GM19452 (cell line): ENCODE data around the gene CCL4.

ENCODE experiments used
- ATAC-seq: cut with Tn5 transposase; IDR thresholded peaks from one replicate; pipeline ENCODE4 v1.9.1; 2021; ENCODE audit not compliant: unreplicated experiment

Gene CCL4

GRCh38 chr17:36142235-36142634 is 38.6 kb downstream of the CCL4 start:
- no peak for ATAC-seq

GRCh38 chr17:36142806-36143205 is 39.2 kb downstream of the CCL4 start:
- ATAC-seq, result no peak

GRCh38 chr17:36144014-36144413 is 40.4 kb downstream of the CCL4 start:
- no peak for ATAC-seq

GRCh38 chr17:36144981-36145729 is 41.5 kb downstream of the CCL4 start:
- ATAC-seq, result no peak

GRCh38 chr17:36147601-36148000 is 44.0 kb downstream of the CCL4 start:
- ATAC-seq, result no peak

GRCh38 chr17:36148559-36149295 is 45.1 kb downstream of the CCL4 start:
- ATAC-seq, result no peak

GRCh38 chr17:36149296-36149820 is 45.7 kb downstream of the CCL4 start:
- no peak for ATAC-seq

GRCh38 chr17:36151891-36152638 is 48.4 kb downstream of the CCL4 start:
- ATAC-seq, result no peak

GRCh38 chr17:36152639-36153120 is 49.1 kb downstream of the CCL4 start:
- ATAC-seq, result no peak

GRCh38 chr17:36153895-36154610 is 50.4 kb downstream of the CCL4 start:
- no peak for ATAC-seq
